Naive thymus-derived CD4-positive, alpha-beta T cell (primary cell): ENCODE measurements around the gene MCOLN2. TPM values are rescaled to one million over a fixed set of nuclear protein-coding genes. Genes with fewer than 3 reads are reported as not detected.

Experiments
- ATAC-seq: fragments of 150-1000 bp; cut with Tn5 transposase; 2 replicates; pipeline ENCODE4 v1.10.0; 2021; ENCODE audit warnings: mild to moderate bottlenecking, moderate library complexity
- CTCF ChIA-PET: fragments of 350-600 bp; sonication (Branson Sonifier 250); formaldehyde crosslinking; loops from one replicate; lab custom pipeline; 2021; ENCODE audit warnings: antibody characterized with exemption; lab: Charles Lee
- POLR2A ChIA-PET: fragments of 350-600 bp; sonication (Branson Sonifier 250); formaldehyde crosslinking; loops from one replicate; lab custom pipeline; 2021; ENCODE audit warnings: antibody characterized with exemption, inconsistent platforms; lab: Charles Lee
- DNase-seq, 9 donors: peaks; one replicate each; pipeline versions ENCODE4 v3.0.0 to v3.0.0-alpha.2; 2020 to 2022; ENCODE audit warnings: mixed read lengths in 1 of 9
- H3K27ac ChIP-seq: one replicate; pipeline ENCODE4 v1.7.0; 2013; ENCODE audit warnings: mild to moderate bottlenecking, low read depth, low read length, moderate library complexity
- H3K27me3 ChIP-seq, 2 donors: one replicate each; pipeline ENCODE4 v1.7.0; 2013; ENCODE audit warnings: low read length in 2 of 2, mild to moderate bottlenecking in 2 of 2, moderate library complexity in 2 of 2; ENCODE audit not compliant: control insufficient read depth in 2 of 2, insufficient read depth in 2 of 2
- H3K36me3 ChIP-seq, 3 experiments: 1 replicate in 2 of 3; 2 replicates in 1 of 3; pipeline ENCODE4 v1.7.0; 2013; ENCODE audit warnings: low read length in 3 of 3, mild to moderate bottlenecking in 3 of 3, moderate library complexity in 1 of 3; ENCODE audit not compliant: insufficient read depth in 3 of 3, control insufficient read depth in 2 of 3
- H3K4me1 ChIP-seq, 2 donors: one replicate each; pipeline ENCODE4 v1.7.0; 2013; ENCODE audit warnings: low read length in 2 of 2, mild to moderate bottlenecking in 2 of 2, moderate library complexity in 1 of 2; ENCODE audit not compliant: control insufficient read depth in 2 of 2, insufficient read depth in 2 of 2
- H3K4me3 ChIP-seq: 2 replicates; pipeline ENCODE4 v1.7.0; 2013; ENCODE audit warnings: mild to moderate bottlenecking, low read length
- H3K9me3 ChIP-seq, 3 experiments: 1 replicate in 2 of 3; 2 replicates in 1 of 3; pipeline ENCODE4 v1.7.0; 2013; ENCODE audit warnings: low read length in 3 of 3; ENCODE audit not compliant: control insufficient read depth in 2 of 3
- H3K27ac Mint-ChIP-seq, 9 donors: one replicate each; pipeline ENCODE4 v1.8.0; 2020 to 2022; ENCODE audit warnings: mixed read lengths in 9 of 9, mild to moderate bottlenecking in 8 of 9, moderate library complexity in 5 of 9, inconsistent platforms in 2 of 9
- H3K27me3 Mint-ChIP-seq, 5 donors: one replicate each; pipeline ENCODE4 v1.8.0; 2021 to 2022; ENCODE audit warnings: mixed read lengths in 5 of 5, mild to moderate bottlenecking in 1 of 5
- H3K36me3 Mint-ChIP-seq, 5 donors: one replicate each; pipeline ENCODE4 v1.8.0; 2020 to 2022; ENCODE audit warnings: mixed read lengths in 5 of 5, mild to moderate bottlenecking in 3 of 5, inconsistent platforms in 1 of 5
- H3K4me1 Mint-ChIP-seq, 7 donors: one replicate each; pipeline ENCODE4 v1.8.0; 2020 to 2022; ENCODE audit warnings: mixed read lengths in 7 of 7, mild to moderate bottlenecking in 3 of 7, inconsistent platforms in 1 of 7
- H3K4me3 Mint-ChIP-seq, 10 donors: one replicate each; pipeline ENCODE4 v1.8.0; 2020 to 2022; ENCODE audit warnings: mild to moderate bottlenecking in 10 of 10, mixed read lengths in 10 of 10, moderate library complexity in 6 of 10, inconsistent platforms in 2 of 10
- H3K9me3 Mint-ChIP-seq, 11 donors: one replicate each; pipeline ENCODE4 v1.8.0; 2020 to 2022; ENCODE audit warnings: mixed read lengths in 11 of 11, mild to moderate bottlenecking in 4 of 11, inconsistent platforms in 1 of 11, moderate library complexity in 1 of 11
- intact Hi-C, 2 donors: fragments of 100-400 bp; cut with micrococcal nuclease; formaldehyde crosslinking; loops; one replicate each; pipeline ENCODE4 v1.15.1; 2023
- polyA plus RNA-seq, 2 donors: library from polyadenylated mRNA; unstranded; fragments of 300-500 nt; fragmentation: Illumina TruSeq; gene quantifications; one replicate each; pipeline ENCODE4 v1.2.3, GENCODE V29; 2021
- total RNA-seq, 6 experiments: library from RNA in 5 of 6; stranded (reverse) in 5 of 6; gene quantifications; 1 replicate in 5 of 6; 2 replicates in 1 of 6; pipeline ENCODE4 v1.2.3 and lab custom pipeline; 2021 to 2026

The MCOLN2 gene
- total and polyA plus RNA-seq, 7 experiments from 2014 or later: 0.41 to 35.7 (median 3.0) TPM; not detected in 1

DNA sequence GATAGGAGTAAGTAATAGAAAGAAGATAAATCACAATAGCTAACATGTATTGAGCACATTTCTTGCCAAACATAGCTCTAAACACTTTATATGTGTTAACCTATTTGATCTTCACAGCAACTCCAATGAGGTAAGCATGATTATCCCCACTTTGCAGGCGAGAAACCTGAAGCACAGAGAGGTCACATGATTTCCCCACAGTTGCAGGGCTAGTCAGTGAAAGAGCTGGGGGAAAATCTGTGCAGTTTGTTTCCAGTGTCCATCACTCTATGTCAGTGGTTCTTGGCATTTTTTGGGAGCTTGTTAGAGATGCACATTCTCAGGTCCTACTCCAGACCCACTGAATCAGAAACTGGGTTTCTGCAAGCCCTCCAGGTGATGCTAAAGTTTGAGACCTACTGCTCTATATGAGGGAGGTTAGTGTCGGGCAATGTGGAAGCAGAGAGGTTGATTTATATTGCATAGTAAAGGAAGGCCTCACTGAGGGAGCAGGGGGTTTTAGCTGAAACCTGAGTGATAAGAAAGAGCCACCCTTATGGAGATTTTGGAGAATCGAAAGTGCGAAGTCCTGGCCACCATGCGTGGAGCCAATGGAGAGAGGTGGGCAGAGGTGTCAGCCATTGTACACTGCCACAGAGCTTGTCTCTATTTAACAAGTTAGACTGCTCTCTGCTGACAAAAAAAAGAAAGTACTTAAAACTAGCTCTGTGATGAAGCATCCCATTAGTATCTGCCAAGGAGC is 30.5 kb upstream of the MCOLN2 start:
- intact Hi-C loops: loop anchor here (1.0 to 2.0 kb wide), 6 partner anchors 21 to 231 kb away; partner anchors contain the start of genes C1orf52 (in 2 of the 2) and MCOLN3 (in 1 of the 2)
- peak in 7 of 9 donors; percentile 12 to 56 (median 34) for DNase-seq
- Histone ChIP-seq H3K4me3 (peak overlapping the region; percentile 33), H3K27me3 (no peaks in the 10 kb centered on the region), H3K4me1 (peaks cover 0 to 7% of the 10 kb centered on the region in 2 donors), H3K36me3 (no peaks in the 10 kb centered on the region), H3K9me3 (no peaks in the 10 kb centered on the region), H3K27ac (peak overlapping the region; percentile 5)
- peak overlapping the region; percentile 43 to 91 (median 84) for H3K27ac Mint-ChIP-seq
- H3K27me3 Mint-ChIP-seq: no peaks in the 10 kb centered on the region
- H3K36me3 Mint-ChIP-seq: peaks cover 0 to 1% (median 0%) of the 10 kb centered on the region in 5 donors
- H3K4me1 Mint-ChIP-seq: peaks cover 7 to 13% (median 10%) of the 10 kb centered on the region in 7 donors
- CTCF ChIA-PET: interaction anchor here (0.7 to 3.7 kb wide), 13 partner anchors 8 to 234 kb away, joined by 3 to 105 read pairs (median 3); partner anchors contain the start of genes C1orf52 and MCOLN3
- POLR2A ChIA-PET: interaction anchor here (0.7 to 1.7 kb wide), 6 partner anchors 82 to 249 kb away, joined by 3 to 34 read pairs (median 4); partner anchors contain the start of genes BCL10 and C1orf52
- H3K4me3 Mint-ChIP-seq: peak overlapping the region in 9 of 10 donors; percentile 19 to 70 (median 49)
- H3K9me3 Mint-ChIP-seq: no peaks in the 10 kb centered on the region
- ATAC-seq: peak; percentile 94

DNA sequence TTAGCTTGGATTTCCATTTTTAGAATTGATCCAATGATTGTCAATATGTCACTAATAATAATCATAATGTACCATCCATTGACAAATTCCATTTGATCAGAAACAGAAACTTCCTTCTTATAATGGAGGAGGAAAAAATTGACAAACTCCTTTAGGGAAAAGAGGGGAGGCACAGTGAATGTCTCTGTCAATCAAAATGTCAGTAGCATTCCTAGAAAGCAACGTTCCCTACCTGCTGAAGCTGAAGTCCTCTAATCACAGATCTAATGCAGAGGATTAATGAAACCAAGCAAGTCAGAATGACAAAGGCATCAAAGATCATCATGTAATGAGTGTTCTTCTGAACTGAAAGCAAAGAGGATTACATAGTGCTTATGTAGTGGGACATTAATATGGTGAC is 29.0 kb upstream of the MCOLN2 start:
- H3K9me3 Mint-ChIP-seq: no peaks in the 10 kb centered on the region
- no peak overlapping the region for H3K4me3 Mint-ChIP-seq
- H3K27me3 Mint-ChIP-seq: peaks cover 0 to 3% (median 0%) of the 10 kb centered on the region in 5 donors
- no peak for DNase-seq
- peaks cover 7 to 13% (median 10%) of the 10 kb centered on the region in 7 donors for H3K4me1 Mint-ChIP-seq
- CTCF ChIA-PET: interaction anchor here (3.7 kb wide), 1 partner anchor 81 kb away, joined by 105 read pairs; no protein-coding TSS in a partner anchor
- POLR2A ChIA-PET: no interaction called here
- no peak for ATAC-seq
- H3K27me3 ChIP-seq: no peaks in the 10 kb centered on the region
- H3K9me3 ChIP-seq: no peaks in the 10 kb centered on the region
- H3K27ac ChIP-seq: no peak overlapping the region
- no peak overlapping the region for H3K4me3 ChIP-seq
- peak overlapping the region in 2 of 9 donors; percentile 11 to 12 for H3K27ac Mint-ChIP-seq
- no peaks in the 10 kb centered on the region for H3K36me3 ChIP-seq
- peaks cover 0 to 3% (median 0%) of the 10 kb centered on the region in 5 donors for H3K36me3 Mint-ChIP-seq
- H3K4me1 ChIP-seq: peaks cover 0 to 7% of the 10 kb centered on the region in 2 donors
- intact Hi-C loops: loop anchor here (2.0 kb wide), 2 partner anchors 23 to 233 kb away; partner anchors contain the start of genes C1orf52 (in 2 of the 2) and MCOLN3 (in 1 of the 2)

DNA sequence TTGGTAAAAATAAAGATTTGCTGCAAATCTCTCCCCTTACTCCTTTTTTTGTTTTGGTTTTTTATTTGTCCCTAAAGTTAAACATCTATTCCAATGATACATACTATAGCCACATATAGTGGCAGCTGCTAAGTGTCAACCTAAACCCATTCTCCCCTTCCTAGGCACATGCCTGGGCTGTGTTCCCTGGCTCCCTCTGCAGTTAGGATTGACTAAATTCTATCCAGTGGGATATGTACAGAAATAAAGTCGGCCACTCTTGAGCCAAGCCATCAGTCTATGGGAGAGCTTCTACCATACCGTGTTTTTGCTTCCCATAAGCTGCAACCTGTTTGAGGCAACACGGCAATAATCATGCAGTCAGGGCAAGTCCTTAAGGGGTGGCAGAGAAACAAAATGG is 27.8 kb upstream of the MCOLN2 start:
- Mint-ChIP-seq H3K9me3 (no peaks in the 10 kb centered on the region), H3K27me3 (peaks cover 0 to 3% (median 0%) of the 10 kb centered on the region in 5 donors), H3K4me1 (peaks cover 5 to 13% (median 10%) of the 10 kb centered on the region in 7 donors), H3K4me3 (no peak overlapping the region), H3K36me3 (peaks cover 0 to 2% (median 0%) of the 10 kb centered on the region in 5 donors), H3K27ac (no peak overlapping the region)
- POLR2A ChIA-PET: no interaction called here
- Histone ChIP-seq H3K4me1 (peaks cover 0 to 7% of the 10 kb centered on the region in 2 donors), H3K27me3 (no peaks in the 10 kb centered on the region), H3K36me3 (no peaks in the 10 kb centered on the region), H3K4me3 (no peak overlapping the region), H3K9me3 (no peaks in the 10 kb centered on the region), H3K27ac (no peak overlapping the region)
- ATAC-seq: no peak
- DNase-seq: no peak
- intact Hi-C loops: no loop called here
- CTCF ChIA-PET: interaction anchor here (0.8 kb wide), 1 partner anchor 43 kb away, joined by 3 read pairs; no protein-coding TSS in a partner anchor

DNA sequence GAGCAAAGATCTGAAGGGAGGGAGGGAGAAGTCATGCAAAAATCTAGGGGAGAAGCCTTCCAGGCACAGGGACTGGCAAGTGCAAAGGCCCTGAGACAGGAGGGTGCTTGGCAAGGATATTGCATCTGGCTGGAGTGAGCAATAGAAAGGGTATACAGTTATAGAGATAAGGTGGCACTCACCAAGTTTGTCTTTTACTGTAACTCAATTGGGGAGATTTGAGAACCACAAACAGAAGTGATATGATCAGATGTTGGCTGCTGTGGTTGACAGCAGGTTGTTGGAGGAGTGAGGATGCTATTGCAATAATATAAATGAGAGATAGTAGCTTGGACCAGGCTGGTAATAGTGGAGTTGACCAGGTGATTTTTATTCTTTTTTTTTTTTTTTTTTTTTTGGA is 25.8 kb upstream of the MCOLN2 start:
- intact Hi-C loops: no loop called here
- Mint-ChIP-seq H3K36me3 (peaks cover 0 to 5% (median 0%) of the 10 kb centered on the region in 5 donors), H3K27ac (no peak overlapping the region), H3K27me3 (peaks cover 0 to 3% (median 0%) of the 10 kb centered on the region in 5 donors), H3K4me3 (no peak overlapping the region), H3K9me3 (no peaks in the 10 kb centered on the region), H3K4me1 (peaks cover 5 to 10% (median 8%) of the 10 kb centered on the region in 7 donors)
- Histone ChIP-seq H3K27ac (no peak overlapping the region), H3K4me3 (no peak overlapping the region), H3K9me3 (no peaks in the 10 kb centered on the region), H3K4me1 (peaks cover 0 to 7% of the 10 kb centered on the region in 2 donors), H3K36me3 (no peaks in the 10 kb centered on the region), H3K27me3 (no peaks in the 10 kb centered on the region)
- CTCF ChIA-PET: no interaction called here
- POLR2A ChIA-PET: no interaction called here
- ATAC-seq (no peak), DNase-seq (no peak)

DNA sequence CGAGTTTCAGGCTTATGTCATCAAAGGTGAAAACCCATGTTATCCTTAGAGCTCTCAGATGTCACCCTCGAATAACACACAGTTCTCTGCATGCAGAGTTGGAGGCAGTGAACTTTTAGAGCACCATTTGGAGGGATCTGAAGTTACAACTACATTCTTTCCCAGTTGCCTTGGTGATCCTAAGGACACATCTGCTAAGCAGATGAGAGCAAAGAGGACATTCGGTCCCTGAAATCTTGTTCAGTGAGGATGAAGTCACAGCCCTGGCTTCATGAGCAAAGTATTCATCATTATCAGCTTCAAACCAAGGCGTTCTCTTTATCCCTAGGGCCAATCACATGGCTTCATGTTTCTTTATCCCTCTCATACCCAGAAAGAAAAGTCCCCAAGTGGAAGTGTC is 23.1 kb upstream of the MCOLN2 start:
- H3K27ac Mint-ChIP-seq: no peak overlapping the region
- peaks cover 0 to 4% (median 0%) of the 10 kb centered on the region in 5 donors for H3K27me3 Mint-ChIP-seq
- H3K9me3 ChIP-seq: no peaks in the 10 kb centered on the region
- intact Hi-C loops: no loop called here
- peaks cover 0 to 5% (median 0%) of the 10 kb centered on the region in 5 donors for H3K36me3 Mint-ChIP-seq
- POLR2A ChIA-PET: no interaction called here
- H3K36me3 ChIP-seq: no peaks in the 10 kb centered on the region
- no peak overlapping the region for H3K4me3 ChIP-seq
- peaks cover 0 to 5% (median 0%) of the 10 kb centered on the region in 7 donors for H3K4me1 Mint-ChIP-seq
- ATAC-seq (no peak), DNase-seq (no peak)
- H3K4me3 Mint-ChIP-seq: no peak overlapping the region
- CTCF ChIA-PET: interaction anchor here (0.6 to 1.1 kb wide), 2 partner anchors 75 to 257 kb away, joined by 3 to 4 read pairs; no protein-coding TSS in a partner anchor
- no peaks in the 10 kb centered on the region for H3K4me1 ChIP-seq
- no peaks in the 10 kb centered on the region for H3K27me3 ChIP-seq
- peaks cover 0 to 4% (median 0%) of the 10 kb centered on the region in 11 donors for H3K9me3 Mint-ChIP-seq
- H3K27ac ChIP-seq: no peak overlapping the region

DNA sequence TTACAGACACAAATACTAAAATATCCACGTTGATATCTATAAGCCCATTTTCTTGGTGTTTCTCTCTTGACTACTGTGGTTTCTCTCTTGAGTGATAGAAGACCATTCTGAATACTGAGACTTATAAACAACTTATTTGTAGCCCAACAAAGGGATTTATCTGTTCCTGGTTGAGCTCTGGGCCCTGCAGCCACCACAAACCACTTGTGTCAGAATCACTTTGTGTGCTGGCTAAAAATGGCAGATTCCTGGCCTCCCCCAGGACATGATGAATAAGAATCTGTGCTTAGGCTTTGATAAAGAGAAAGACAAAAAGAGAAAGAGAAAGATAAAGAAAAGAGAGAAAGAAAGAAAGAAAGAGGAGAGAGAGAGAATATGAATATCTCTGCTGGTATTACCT is 18.9 kb upstream of the MCOLN2 start:
- Histone ChIP-seq H3K4me1 (no peaks in the 10 kb centered on the region), H3K27me3 (no peaks in the 10 kb centered on the region), H3K27ac (no peak overlapping the region), H3K36me3 (no peaks in the 10 kb centered on the region), H3K4me3 (no peak overlapping the region), H3K9me3 (no peaks in the 10 kb centered on the region)
- Mint-ChIP-seq H3K4me3 (no peak overlapping the region), H3K36me3 (peaks cover 0 to 8% (median 0%) of the 10 kb centered on the region in 5 donors), H3K9me3 (peaks cover 0 to 8% (median 0%) of the 10 kb centered on the region in 11 donors), H3K4me1 (peaks cover 0 to 9% (median 0%) of the 10 kb centered on the region in 7 donors), H3K27ac (peak overlapping the region in 1 of 9 donors; percentile 5), H3K27me3 (peaks cover 0 to 27% (median 0%) of the 10 kb centered on the region in 5 donors)
- intact Hi-C loops: no loop called here
- DNase-seq: no peak
- CTCF ChIA-PET: no interaction called here
- POLR2A ChIA-PET: no interaction called here
- ATAC-seq: no peak
